HL-60 (cell line): ENCODE results near the gene RASL10A.

Experiments used
- DNase-seq, 2 experiments: peaks; one replicate each; pipeline ENCODE4 v3.0.0-alpha.2; 2010 to 2020; ENCODE audit warnings: low read depth in 1 of 2, low spot score in 1 of 2
- H3K27ac ChIP-seq: fragments of 250-450 bp; sonication (Bioruptor Pico); replicated peaks from 2 replicates; pipeline ENCODE4 v1.5.1; 2020; ENCODE audit warnings: mild to moderate bottlenecking, moderate library complexity
- H3K27me3 ChIP-seq: fragments of 250-450 bp; sonication (Bioruptor Pico); 2 replicates; pipeline ENCODE4 v1.5.1; 2021; ENCODE audit warnings: mild to moderate bottlenecking, moderate library complexity; ENCODE audit not compliant: insufficient read depth, poor library complexity, severe bottlenecking
- H3K4me3 ChIP-seq: replicated peaks from 2 replicates; pipeline ENCODE4 v1.5.1; 2011; ENCODE audit warnings: mild to moderate bottlenecking, control low read depth, low read length; ENCODE audit not compliant: insufficient read depth
- CTCF ChIP-seq: IDR thresholded peaks from one replicate; pipeline ENCODE4 v1.5.1; 2011; ENCODE audit warnings: low read length, control low read depth, inconsistent platforms; ENCODE audit not compliant: insufficient read depth
- GABPA ChIP-seq: IDR thresholded peaks from 2 replicates; pipeline ENCODE4 v1.6.1; 2012; ENCODE audit warnings: low read depth
- POLR2AphosphoS5 ChIP-seq: IDR thresholded peaks from 2 replicates; pipeline ENCODE4 v1.6.1; 2012; ENCODE audit warnings: low read depth
- REST ChIP-seq: IDR thresholded peaks from 2 replicates; pipeline ENCODE4 v1.6.1; 2012; ENCODE audit warnings: low read depth; ENCODE audit not compliant: insufficient replicate concordance
- SPI1 ChIP-seq: IDR thresholded peaks from 2 replicates; pipeline ENCODE4 v1.6.1; 2012; ENCODE audit warnings: low read depth, mild to moderate bottlenecking, borderline replicate concordance

RASL10A gene

GRCh38 chr22:29323641-29324040 is 8.1 kb upstream of the RASL10A start:
- Histone ChIP-seq H3K27me3 (no peaks in the 10 kb centered on the region), H3K4me3 (no peak overlapping the region), H3K27ac (no peak overlapping the region)
- no peak for TF ChIP-seq SPI1
- no peak for DNase-seq

GRCh38 chr22:29320546-29320945 is 5.0 kb upstream of the RASL10A start:
- no peak overlapping the region for H3K4me3 ChIP-seq
- DNase-seq = no peak
- no peak overlapping the region for H3K27ac ChIP-seq
- TF ChIP-seq REST (no peak), GABPA (no peak), CTCF (no peak), SPI1 (no peak), POLR2AphosphoS5 (no peak)
- peaks cover 10% of the 10 kb centered on the region for H3K27me3 ChIP-seq

GRCh38 chr22:29319072-29319471 is 3.6 kb upstream of the RASL10A start:
- no peak overlapping the region for H3K27ac ChIP-seq
- H3K27me3 ChIP-seq = peaks cover 19% of the 10 kb centered on the region
- no peak overlapping the region for H3K4me3 ChIP-seq
- no peak for TF ChIP-seq CTCF
- no peak for TF ChIP-seq POLR2AphosphoS5
- no peak for TF ChIP-seq REST
- TF ChIP-seq SPI1 = no peak
- no peak for TF ChIP-seq GABPA
- DNase-seq = no peak

- no peak for DNase-seq
- Histone ChIP-seq H3K4me3 (no peak overlapping the region), H3K27ac (no peak overlapping the region), H3K27me3 (peaks cover 28% of the 10 kb centered on the region)
- no peak for TF ChIP-seq REST
- no peak for TF ChIP-seq CTCF
- TF ChIP-seq POLR2AphosphoS5 = no peak
- TF ChIP-seq GABPA = no peak
- TF ChIP-seq SPI1 = no peak
These were observed 2.4 kb upstream of the RASL10A start for GRCh38 chr22:29317827-29318454.
